ENCODE results near the gene POLR2I. TPM values are rescaled to one million over a fixed set of nuclear protein-coding genes. Genes with fewer than 3 reads are reported as not detected.

POLR2I gene
- total and polyA plus RNA-seq, 2 experiments from 2014 or later, result 94.0 to 413 TPM

- H3K27me3 ChIP-seq (ENCODE audit: insufficient read depth), result no peaks in the 10 kb centered on the region
- no peaks in the 10 kb centered on the region for H3K4me1 Mint-ChIP-seq
- peaks cover 42% of the 10 kb centered on the region for H3K36me3 ChIP-seq (ENCODE audit: insufficient read depth)
- DNase-seq (ENCODE audit: low spot score) (no peak), ATAC-seq (no peak)
- H3F3A ChIP-seq (replicated peaks; ENCODE audit: low read depth), result 0 out of 2 replicates have a peak, but pooled peaks cover 6% of the 10 kb centered on the region
- H3K36me3 Mint-ChIP-seq (ENCODE audit: low read depth), result peaks cover 70% of the 10 kb centered on the region
- no peak overlapping the region for H2AFZ ChIP-seq
- no peaks in the 10 kb centered on the region for H3K9me3 Mint-ChIP-seq
- no peaks in the 10 kb centered on the region for H3K9me2 ChIP-seq (ENCODE audit: insufficient read depth)
- no peaks in the 10 kb centered on the region for H3K4me1 ChIP-seq (ENCODE audit: insufficient read depth)
- no peak overlapping the region for H3K4me3 ChIP-seq
- H3K27me3 Mint-ChIP-seq (ENCODE audit: insufficient read depth, low read depth, poor library complexity), result peaks cover 6% of the 10 kb centered on the region
- no peak overlapping the region for H3K27ac ChIP-seq (ENCODE audit: low read depth)
- no peak overlapping the region for H3K27ac Mint-ChIP-seq
- H3K4me2 ChIP-seq, result no peak overlapping the region
- no peaks in the 10 kb centered on the region for H3K79me2 ChIP-seq (replicated peaks; ENCODE audit: insufficient read depth)
- peaks cover 12% of the 10 kb centered on the region for H4K20me1 ChIP-seq (replicated peaks; ENCODE audit: insufficient read depth)
- no peak overlapping the region for H3K4me3 Mint-ChIP-seq
- TF ChIP-seq REST (IDR thresholded peaks at IDR 0.05; ENCODE audit: unreplicated experiment) (no peak), ZNF114 (CRISPR knock-in tag; IDR thresholded peaks at IDR 0.05) (no peak), CREB1 (CRISPR knock-in tag; IDR thresholded peaks at IDR 0.05; ENCODE audit: low read depth) (no peak), POLR2AphosphoS5 (IDR thresholded peaks at IDR 0.05; ENCODE audit: low read depth) (no peak)
Observed at GRCh38 chr19:36082916-36083315, 31.8 kb downstream of the POLR2I start.

DNA sequence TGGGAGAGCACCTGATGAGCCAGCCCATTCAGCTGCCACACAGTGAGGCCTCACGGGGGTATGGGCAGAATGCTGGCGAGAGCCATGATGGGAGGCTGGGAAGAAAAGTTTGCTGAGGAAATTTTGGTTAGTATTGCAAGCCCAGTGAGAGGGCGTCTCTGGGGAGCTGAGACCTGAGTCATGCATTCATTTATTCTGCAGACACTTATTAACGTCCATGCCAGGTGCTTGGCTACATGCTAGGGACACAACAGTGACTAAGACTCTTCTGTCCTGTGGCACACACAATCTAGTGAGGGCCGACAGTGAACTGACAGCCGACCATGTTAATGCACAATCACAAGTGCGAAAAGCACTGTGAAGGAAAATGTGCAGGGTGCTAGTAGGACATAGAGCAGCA is 32.8 kb downstream of the POLR2I start:
- no peak overlapping the region for H3K27ac Mint-ChIP-seq
- H3K4me1 ChIP-seq (ENCODE audit: insufficient read depth), result no peaks in the 10 kb centered on the region
- peaks cover 72% of the 10 kb centered on the region for H3K36me3 Mint-ChIP-seq (ENCODE audit: low read depth)
- H4K20me1 ChIP-seq (replicated peaks; ENCODE audit: insufficient read depth), result peaks cover 20% of the 10 kb centered on the region
- 0 out of 2 replicates have a peak, but pooled peaks cover 11% of the 10 kb centered on the region for H3F3A ChIP-seq (replicated peaks; ENCODE audit: low read depth)
- ATAC-seq (no peak), DNase-seq (ENCODE audit: low spot score) (no peak)
- no peaks in the 10 kb centered on the region for H3K4me1 Mint-ChIP-seq
- H3K79me2 ChIP-seq (replicated peaks; ENCODE audit: insufficient read depth), result no peaks in the 10 kb centered on the region
- H3K36me3 ChIP-seq (ENCODE audit: insufficient read depth), result peaks cover 34% of the 10 kb centered on the region
- no peak overlapping the region for H3K27ac ChIP-seq (ENCODE audit: low read depth)
- H3K27me3 ChIP-seq (ENCODE audit: insufficient read depth), result no peaks in the 10 kb centered on the region
- no peak overlapping the region for H2AFZ ChIP-seq
- no peaks in the 10 kb centered on the region for H3K9me2 ChIP-seq (ENCODE audit: insufficient read depth)
- peaks cover 6% of the 10 kb centered on the region for H3K27me3 Mint-ChIP-seq (ENCODE audit: insufficient read depth, low read depth, poor library complexity)
- no peaks in the 10 kb centered on the region for H3K9me3 Mint-ChIP-seq
- no peak overlapping the region for H3K4me2 ChIP-seq
- H3K4me3 ChIP-seq, result no peak overlapping the region
- H3K4me3 Mint-ChIP-seq, result no peak overlapping the region
- TF ChIP-seq POLR2AphosphoS5 (IDR thresholded peaks at IDR 0.05; ENCODE audit: low read depth) (no peak), ZNF331 (CRISPR knock-in tag; IDR thresholded peaks at IDR 0.05; ENCODE audit: low read depth) (no peak), EZH2 (IDR thresholded peaks at IDR 0.05; ENCODE audit: low read depth, unreplicated experiment) (no peak), STAT1 (IDR thresholded peaks at IDR 0.05; ENCODE audit: unreplicated experiment) (no peak), ZNF114 (CRISPR knock-in tag; IDR thresholded peaks at IDR 0.05) (no peak)
- TF ChIP-seq, protein P1, sequence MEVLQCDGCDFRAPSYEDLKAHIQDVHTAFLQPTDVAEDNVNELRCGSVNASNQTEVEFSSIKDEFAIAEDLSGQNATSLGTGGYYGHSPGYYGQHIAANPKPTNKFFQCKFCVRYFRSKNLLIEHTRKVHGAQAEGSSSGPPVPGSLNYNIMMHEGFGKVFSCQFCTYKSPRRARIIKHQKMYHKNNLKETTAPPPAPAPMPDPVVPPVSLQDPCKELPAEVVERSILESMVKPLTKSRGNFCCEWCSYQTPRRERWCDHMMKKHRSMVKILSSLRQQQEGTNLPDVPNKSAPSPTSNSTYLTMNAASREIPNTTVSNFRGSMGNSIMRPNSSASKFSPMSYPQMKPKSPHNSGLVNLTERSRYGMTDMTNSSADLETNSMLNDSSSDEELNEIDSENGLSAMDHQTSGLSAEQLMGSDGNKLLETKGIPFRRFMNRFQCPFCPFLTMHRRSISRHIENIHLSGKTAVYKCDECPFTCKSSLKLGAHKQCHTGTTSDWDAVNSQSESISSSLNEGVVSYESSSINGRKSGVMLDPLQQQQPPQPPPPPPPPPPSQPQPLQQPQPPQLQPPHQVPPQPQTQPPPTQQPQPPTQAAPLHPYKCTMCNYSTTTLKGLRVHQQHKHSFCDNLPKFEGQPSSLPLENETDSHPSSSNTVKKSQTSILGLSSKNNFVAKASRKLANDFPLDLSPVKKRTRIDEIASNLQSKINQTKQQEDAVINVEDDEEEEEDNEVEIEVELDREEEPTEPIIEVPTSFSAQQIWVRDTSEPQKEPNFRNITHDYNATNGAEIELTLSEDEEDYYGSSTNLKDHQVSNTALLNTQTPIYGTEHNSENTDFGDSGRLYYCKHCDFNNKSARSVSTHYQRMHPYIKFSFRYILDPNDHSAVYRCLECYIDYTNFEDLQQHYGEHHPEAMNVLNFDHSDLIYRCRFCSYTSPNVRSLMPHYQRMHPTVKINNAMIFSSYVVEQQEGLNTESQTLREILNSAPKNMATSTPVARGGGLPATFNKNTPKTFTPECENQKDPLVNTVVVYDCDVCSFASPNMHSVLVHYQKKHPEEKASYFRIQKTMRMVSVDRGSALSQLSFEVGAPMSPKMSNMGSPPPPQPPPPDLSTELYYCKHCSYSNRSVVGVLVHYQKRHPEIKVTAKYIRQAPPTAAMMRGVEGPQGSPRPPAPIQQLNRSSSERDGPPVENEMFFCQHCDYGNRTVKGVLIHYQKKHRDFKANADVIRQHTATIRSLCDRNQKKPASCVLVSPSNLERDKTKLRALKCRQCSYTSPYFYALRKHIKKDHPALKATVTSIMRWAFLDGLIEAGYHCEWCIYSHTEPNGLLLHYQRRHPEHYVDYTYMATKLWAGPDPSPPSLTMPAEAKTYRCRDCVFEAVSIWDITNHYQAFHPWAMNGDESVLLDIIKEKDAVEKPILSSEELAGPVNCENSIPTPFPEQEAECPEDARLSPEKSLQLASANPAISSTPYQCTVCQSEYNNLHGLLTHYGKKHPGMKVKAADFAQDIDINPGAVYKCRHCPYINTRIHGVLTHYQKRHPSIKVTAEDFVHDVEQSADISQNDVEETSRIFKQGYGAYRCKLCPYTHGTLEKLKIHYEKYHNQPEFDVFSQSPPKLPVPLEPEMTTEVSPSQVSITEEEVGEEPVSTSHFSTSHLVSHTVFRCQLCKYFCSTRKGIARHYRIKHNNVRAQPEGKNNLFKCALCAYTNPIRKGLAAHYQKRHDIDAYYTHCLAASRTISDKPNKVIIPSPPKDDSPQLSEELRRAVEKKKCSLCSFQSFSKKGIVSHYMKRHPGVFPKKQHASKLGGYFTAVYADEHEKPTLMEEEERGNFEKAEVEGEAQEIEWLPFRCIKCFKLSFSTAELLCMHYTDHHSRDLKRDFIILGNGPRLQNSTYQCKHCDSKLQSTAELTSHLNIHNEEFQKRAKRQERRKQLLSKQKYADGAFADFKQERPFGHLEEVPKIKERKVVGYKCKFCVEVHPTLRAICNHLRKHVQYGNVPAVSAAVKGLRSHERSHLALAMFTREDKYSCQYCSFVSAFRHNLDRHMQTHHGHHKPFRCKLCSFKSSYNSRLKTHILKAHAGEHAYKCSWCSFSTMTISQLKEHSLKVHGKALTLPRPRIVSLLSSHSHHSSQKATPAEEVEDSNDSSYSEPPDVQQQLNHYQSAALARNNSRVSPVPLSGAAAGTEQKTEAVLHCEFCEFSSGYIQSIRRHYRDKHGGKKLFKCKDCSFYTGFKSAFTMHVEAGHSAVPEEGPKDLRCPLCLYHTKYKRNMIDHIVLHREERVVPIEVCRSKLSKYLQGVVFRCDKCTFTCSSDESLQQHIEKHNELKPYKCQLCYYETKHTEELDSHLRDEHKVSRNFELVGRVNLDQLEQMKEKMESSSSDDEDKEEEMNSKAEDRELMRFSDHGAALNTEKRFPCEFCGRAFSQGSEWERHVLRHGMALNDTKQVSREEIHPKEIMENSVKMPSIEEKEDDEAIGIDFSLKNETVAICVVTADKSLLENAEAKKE (CRISPR knock-in tag; IDR thresholded peaks at IDR 0.05), result no peak
- TF ChIP-seq, protein P2, sequence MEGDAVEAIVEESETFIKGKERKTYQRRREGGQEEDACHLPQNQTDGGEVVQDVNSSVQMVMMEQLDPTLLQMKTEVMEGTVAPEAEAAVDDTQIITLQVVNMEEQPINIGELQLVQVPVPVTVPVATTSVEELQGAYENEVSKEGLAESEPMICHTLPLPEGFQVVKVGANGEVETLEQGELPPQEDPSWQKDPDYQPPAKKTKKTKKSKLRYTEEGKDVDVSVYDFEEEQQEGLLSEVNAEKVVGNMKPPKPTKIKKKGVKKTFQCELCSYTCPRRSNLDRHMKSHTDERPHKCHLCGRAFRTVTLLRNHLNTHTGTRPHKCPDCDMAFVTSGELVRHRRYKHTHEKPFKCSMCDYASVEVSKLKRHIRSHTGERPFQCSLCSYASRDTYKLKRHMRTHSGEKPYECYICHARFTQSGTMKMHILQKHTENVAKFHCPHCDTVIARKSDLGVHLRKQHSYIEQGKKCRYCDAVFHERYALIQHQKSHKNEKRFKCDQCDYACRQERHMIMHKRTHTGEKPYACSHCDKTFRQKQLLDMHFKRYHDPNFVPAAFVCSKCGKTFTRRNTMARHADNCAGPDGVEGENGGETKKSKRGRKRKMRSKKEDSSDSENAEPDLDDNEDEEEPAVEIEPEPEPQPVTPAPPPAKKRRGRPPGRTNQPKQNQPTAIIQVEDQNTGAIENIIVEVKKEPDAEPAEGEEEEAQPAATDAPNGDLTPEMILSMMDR (conservative IDR thresholded peaks at IDR 0.05; ENCODE audit: low read depth in 2 of 2), result no peak
